ENCODE data around the gene TIAL1. TPM values are rescaled to one million over a fixed set of nuclear protein-coding genes. Genes with fewer than 3 reads are reported as not detected.

The TIAL1 gene
- total and polyA plus RNA-seq, 2 of the 4 experiments (the other 2 are of a cell fraction), result 28.0 to 83.5 TPM

GRCh38 chr10:119616882-119617570, 20.3 kb upstream of the TIAL1 start:
- H3K9me1 ChIP-seq (ENCODE audit: insufficient read depth, low read length), result no peaks in the 10 kb centered on the region; the same call in 1 of the 2 replicates
- no peak overlapping the region for H2BK20ac ChIP-seq (ENCODE audit: low read depth, low read length)
- no peaks in the 10 kb centered on the region for H4K20me1 ChIP-seq (ENCODE audit: insufficient read depth, low read length)
- no peak overlapping the region for H2BK15ac ChIP-seq (ENCODE audit: low read depth, low read length)
- no peak overlapping the region for H3K23ac ChIP-seq (ENCODE audit: low read depth, low read length)
- H3K9ac ChIP-seq (ENCODE audit: low read depth, low read length), result no peak overlapping the region
- no peak overlapping the region for H3K4me2 ChIP-seq (ENCODE audit: low read depth, low read length)
- H3K4ac ChIP-seq (ENCODE audit: low read depth, low read length), result no peak overlapping the region
- H3K56ac ChIP-seq (ENCODE audit: extremely low read depth, insufficient read depth, low read length), result no peak overlapping the region
- DNase-seq (no peak), ATAC-seq (ENCODE audit: low read depth) (0 out of 2 replicates have a peak, but pooled peaks have one; percentile 27)
- in situ Hi-C loops (cut with MboI; ENCODE audit: low sequenced_read_pairs) (no loop called here), intact Hi-C loops (cut with micrococcal nuclease) (no loop called here), dilution Hi-C loops (cut with HindIII; ENCODE audit: low sequenced_read_pairs, unreplicated experiment) (no loop called here)
- H3K27me3 ChIP-seq (ENCODE audit: control insufficient read depth, insufficient read depth, low read length), result no peaks in the 10 kb centered on the region
- peaks cover 8% of the 10 kb centered on the region for H3K4me1 ChIP-seq (ENCODE audit: control insufficient read depth, insufficient read depth, low read length)
- TF ChIP-seq RFX5 (IDR thresholded peaks at IDR 0.05; ENCODE audit: low read depth, low read length) (no peak), MAFK (IDR thresholded peaks at IDR 0.05; ENCODE audit: low read depth, low read length) (no peak), SMC3 (IDR thresholded peaks at IDR 0.05; ENCODE audit: low read depth, low read length) (no peak), CTCF (conservative IDR thresholded peaks at IDR 0.05; ENCODE audit: low read depth, low read length) (peak; percentile 24; the same call in 1 of the 2 replicates)
- H4K5ac ChIP-seq (ENCODE audit: low read depth, low read length), result no peak overlapping the region
- H2BK120ac ChIP-seq (ENCODE audit: low read depth, low read length), result no peak overlapping the region
- BruUV-seq (replicated peaks), result no TSS peak
- no peak overlapping the region for H2BK5ac ChIP-seq (ENCODE audit: low read depth, low read length, poor library complexity, severe bottlenecking)
- CTCF ChIA-PET, result interaction anchor here (0.6 to 0.8 kb wide), 3 partner anchors 23 to 25 kb away, joined by 3 to 5 read pairs (median 3); no protein-coding TSS in a partner anchor
- H3K27ac ChIP-seq (ENCODE audit: insufficient read depth, low read length), result no peak overlapping the region
- H2AK9ac ChIP-seq (replicated peaks; ENCODE audit: low read depth, low read length, poor library complexity), result no peak overlapping the region
- no peak overlapping the region for H3K14ac ChIP-seq (replicated peaks; ENCODE audit: low read depth, low read length)
- no CpG with 5 or more reads among the region's 13 CpGs for WGBS, 2 experiments (ENCODE audit: extremely low coverage in 2 of 2, insufficient read length in 1 of 2)
- H3K18ac ChIP-seq (ENCODE audit: low read depth, low read length), result no peak overlapping the region
- no peak overlapping the region for H4K91ac ChIP-seq (ENCODE audit: insufficient read depth, low read depth, low read length)
- H4K8ac ChIP-seq (ENCODE audit: low read depth in 2 of 2, low read length in 2 of 2), result no peak overlapping the region
- POLR2A ChIA-PET (ENCODE audit: unreplicated experiment), result no interaction called here
- H2AK5ac ChIP-seq (ENCODE audit: low read depth, low read length), result no peak overlapping the region
- H2AFZ ChIP-seq (replicated peaks; ENCODE audit: low read length, poor library complexity), result no peak overlapping the region
- H3K36me3 ChIP-seq (ENCODE audit: control insufficient read depth, insufficient read depth, low read length), result no peaks in the 10 kb centered on the region
- H3K4me3 ChIP-seq (ENCODE audit: insufficient read depth, low read depth, low read length), result no peak overlapping the region
- no peaks in the 10 kb centered on the region for H3K79me1 ChIP-seq (ENCODE audit: low read depth in 1 of 2, low read length in 2 of 2)
- no peaks in the 10 kb centered on the region for H3K9me3 ChIP-seq (ENCODE audit: control insufficient read depth, insufficient read depth, low read length)

Data from IMR-90 (cell line).